ENCODE results near the gene SFT2D1. TPM values are rescaled to one million over a fixed set of nuclear protein-coding genes. Genes with fewer than 3 reads are reported as not detected.

The SFT2D1 gene
- total RNA-seq, 1 donor from 2014 or later: 8.8 TPM

DNA sequence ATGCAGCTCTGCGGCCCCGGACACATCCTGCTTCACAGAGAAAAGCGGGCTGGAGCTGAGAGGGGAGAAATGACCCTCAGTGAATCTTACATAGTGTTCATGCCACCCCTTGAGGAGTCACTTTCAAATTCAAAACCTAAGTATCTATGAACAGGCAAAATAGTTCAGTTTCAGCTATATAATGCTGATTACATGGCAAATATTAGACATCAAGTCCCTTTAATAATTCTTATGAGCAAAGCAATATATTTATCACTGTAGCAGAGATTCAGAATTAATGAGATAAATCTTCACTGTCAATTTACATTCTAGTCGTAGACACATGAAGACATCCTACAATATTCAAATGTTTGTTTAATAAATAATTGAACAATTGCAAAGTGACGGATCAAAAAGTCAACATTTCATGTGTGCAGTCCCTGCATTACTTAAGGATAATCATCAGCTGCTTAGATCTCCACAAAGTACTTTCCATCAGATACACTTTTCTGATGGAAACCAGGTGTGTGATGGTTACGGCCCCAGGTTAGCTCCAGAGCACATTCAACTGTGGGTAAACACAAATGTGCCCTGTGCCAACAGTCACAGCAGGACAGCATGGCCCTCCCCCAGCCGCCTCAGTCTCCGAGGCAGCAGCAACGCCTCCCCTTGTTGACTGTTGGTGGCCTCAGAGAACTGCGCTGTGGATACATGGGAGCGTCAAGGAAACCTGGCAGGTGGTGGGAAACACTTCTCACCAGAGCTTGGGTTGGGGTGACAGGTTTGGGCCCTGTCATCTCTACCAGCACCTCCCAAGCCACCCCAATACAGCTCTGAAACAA, 33.4 kb downstream of the SFT2D1 start:
- peak; percentile 76 for DNase-seq (ENCODE audit: low spot score)
- ATAC-seq: peak; percentile 80

GRCh38 chr6:166308033-166308768, 34.1 kb downstream of the SFT2D1 start, which contains the start of gene PRR18:
PRR18 (minus strand) TSS chr6:166308392; CDS start chr6:166308142, 250 bp downstream.
- ATAC-seq (peak; percentile 88), DNase-seq (ENCODE audit: low spot score) (peak; percentile 73)

DNA sequence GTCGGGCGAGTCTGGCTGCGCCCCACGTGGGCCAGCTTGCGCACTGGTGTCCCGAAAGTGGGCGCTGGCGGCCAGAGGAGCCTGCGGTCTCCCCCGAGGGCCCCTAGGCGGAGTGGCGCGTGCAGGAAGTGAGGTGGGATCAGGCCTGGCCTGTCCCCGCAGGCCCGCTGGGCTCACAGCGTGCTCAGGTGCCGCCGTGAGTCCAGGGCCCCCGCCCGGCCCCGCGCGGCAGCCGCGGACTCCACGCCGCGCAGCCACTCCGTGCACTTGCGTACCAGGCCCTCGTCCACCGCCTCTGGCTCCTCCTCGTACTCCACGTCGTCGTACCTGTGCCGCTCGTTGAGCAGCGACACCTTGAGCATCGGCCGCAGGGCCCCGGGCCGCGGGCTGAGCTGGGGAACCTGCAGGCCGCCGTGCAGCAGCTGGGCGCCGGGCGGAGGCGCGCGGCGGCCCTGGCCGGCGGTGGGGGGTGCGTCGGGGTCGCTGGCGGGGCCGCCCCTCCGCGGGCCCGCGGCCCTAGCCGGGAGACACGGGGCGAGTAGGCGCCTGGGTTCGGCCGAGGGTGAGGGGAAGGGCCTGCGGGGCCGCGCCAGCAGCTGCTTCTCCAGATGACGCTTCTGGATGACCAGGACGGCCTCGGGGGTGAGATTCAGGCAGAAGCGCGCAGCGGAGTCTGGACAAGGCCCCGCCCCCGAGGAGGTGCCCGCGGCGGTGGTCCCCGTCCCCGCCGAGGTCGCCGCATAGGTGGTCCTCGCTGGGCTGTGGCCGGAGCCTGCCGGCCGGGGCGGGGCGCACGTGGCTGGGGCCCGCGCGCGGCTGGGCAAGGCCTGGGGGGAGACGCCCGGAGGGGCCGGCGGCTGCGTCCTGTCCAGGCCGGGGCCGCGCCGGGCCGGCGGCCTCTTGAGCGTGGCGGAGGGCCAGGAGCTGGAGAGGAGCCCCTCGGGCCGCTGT, 35.0 kb downstream of the SFT2D1 start:
- DNase-seq (ENCODE audit: low spot score): no peak
- ATAC-seq: peak; percentile 39

GRCh38 chr6:166306378-166307081, 35.8 kb downstream of the SFT2D1 start:
- ATAC-seq (no peak), DNase-seq (ENCODE audit: low spot score) (no peak)

GRCh38 chr6:166305562-166306117, 36.7 kb downstream of the SFT2D1 start:
- DNase-seq (ENCODE audit: low spot score) (no peak), ATAC-seq (no peak)

GRCh38 chr6:166304106-166304505, 38.2 kb downstream of the SFT2D1 start:
- DNase-seq (ENCODE audit: low spot score) (no peak), ATAC-seq (no peak)

DNA sequence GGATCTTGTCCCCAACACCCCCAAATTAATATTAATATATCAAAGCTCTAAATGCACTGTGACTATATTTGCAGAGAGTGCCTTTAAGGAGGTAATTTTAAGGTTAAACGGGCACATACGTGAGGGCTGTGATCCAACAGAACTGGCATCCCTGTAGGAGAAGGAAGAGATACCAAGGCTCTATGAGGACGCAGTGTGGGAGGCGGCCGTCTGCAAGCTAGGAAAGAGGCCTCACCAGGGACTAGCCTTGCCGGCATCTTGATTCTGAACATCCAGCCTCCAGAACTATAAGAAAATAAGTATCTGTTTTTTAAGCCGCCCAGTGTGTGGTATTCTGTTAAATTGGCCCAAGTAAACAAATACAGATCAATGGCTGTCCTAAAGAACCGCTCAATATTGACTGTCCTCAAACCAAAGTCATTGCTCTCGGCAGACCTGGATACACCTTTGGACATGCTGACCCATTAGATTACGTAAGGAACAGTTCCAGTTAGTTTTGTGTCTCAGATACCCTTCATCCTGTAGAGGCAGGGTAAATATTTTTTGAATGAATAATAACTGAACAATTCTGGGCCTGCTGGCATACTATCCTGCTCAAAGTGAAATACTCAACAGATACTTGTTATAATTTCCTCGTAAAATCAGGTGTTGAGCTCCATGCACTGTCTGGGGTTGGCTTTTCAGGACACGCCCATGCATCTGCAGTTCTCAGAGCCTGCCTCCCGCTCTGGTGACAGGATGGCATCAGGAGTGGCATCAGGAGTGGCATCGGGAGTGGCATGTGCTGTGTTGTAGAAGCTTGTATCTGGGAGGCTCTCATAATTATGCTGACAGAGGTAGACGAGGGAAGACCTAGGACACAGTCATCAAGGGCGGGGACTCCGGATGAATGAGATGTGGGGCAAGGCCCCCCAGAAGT, 40.5 kb downstream of the SFT2D1 start:
- peak; percentile 82 for ATAC-seq
- DNase-seq (ENCODE audit: low spot score): no peak

DNA sequence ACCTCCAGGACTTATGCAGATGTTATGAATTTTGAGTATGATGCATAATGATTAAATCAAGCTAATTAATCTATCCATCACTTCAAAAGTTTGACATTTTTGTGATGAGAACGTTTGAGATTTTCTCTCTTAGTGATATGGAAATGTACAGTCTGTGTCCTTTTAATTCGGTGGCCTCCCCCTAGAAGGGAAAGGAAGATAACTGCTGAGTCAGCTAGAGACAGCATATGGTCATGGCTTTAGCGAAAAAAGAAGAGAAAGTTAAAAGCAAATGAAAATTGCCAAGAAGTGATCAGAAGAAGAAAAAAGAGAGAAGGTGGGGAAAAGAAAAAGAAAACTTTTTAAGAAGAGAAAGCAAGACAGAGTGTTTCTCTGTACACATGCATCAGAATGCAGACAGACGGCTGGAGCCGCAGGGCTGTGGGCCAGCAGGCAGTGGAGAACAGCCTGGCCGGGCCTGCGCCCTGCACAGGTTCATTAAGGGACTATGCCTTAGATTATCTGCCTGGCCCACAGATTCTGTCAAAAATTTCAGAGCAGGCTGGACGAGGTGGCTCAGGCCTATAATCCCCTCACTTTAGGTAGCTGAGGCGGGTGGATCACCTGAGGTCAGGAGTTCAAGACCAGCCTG, 41.9 kb downstream of the SFT2D1 start:
- DNase-seq (ENCODE audit: low spot score) (no peak), ATAC-seq (peak; percentile 72)

GRCh38 chr6:166297606-166298005, 44.7 kb downstream of the SFT2D1 start:
- DNase-seq (ENCODE audit: low spot score) (no peak), ATAC-seq (no peak)

DNA sequence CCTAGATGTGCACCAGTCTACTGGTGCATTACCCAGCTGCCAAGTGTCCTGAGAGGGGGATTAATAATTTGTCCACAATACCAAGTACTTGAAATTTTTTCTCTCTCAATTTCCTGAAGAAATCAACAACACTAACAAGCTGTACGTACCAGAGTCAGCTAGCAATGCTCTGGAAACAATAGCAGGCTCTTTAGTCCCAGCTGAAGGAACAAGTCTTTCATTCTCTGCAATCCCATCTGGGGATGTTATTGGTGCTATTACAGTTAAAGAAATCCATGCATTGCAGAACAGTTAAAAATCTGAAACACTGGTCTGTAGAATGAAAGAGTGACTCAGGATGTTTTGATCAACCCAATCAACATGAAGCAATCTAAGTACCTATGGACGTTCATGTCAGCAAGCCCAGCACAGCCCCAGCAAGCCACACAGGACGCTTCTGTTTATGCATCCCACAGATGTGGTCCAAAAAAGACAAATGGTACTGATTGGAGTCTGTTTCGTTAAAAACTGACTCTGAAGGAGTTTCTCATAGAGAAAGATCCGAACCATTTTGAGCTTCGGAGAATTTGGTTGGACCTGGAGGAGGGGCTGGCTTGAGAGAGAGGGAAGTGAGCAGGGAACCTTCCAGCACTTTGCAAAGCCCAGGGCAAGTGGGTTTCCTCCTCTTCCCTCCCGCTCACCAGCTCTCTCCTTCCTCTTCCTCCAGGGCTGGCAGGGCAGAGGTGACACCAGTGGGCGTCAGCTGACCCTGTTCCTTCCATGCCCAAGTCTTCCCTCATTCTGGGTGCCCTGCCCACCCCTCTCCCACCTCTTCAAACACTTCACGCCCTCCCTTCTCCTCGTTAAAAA, 46.1 kb downstream of the SFT2D1 start:
- no peak for DNase-seq (ENCODE audit: low spot score)
- no peak for ATAC-seq

- DNase-seq (ENCODE audit: low spot score) (no peak), ATAC-seq (no peak)
Observed at GRCh38 chr6:166293731-166294584, 48.4 kb downstream of the SFT2D1 start.

- DNase-seq (ENCODE audit: low spot score) (no peak), ATAC-seq (no peak)
Observed at GRCh38 chr6:166289207-166290060, 52.9 kb downstream of the SFT2D1 start.

- DNase-seq (ENCODE audit: low spot score) (no peak), ATAC-seq (peak; percentile 96)
Observed at GRCh38 chr6:166286839-166287271, 55.5 kb downstream of the SFT2D1 start.

DNA sequence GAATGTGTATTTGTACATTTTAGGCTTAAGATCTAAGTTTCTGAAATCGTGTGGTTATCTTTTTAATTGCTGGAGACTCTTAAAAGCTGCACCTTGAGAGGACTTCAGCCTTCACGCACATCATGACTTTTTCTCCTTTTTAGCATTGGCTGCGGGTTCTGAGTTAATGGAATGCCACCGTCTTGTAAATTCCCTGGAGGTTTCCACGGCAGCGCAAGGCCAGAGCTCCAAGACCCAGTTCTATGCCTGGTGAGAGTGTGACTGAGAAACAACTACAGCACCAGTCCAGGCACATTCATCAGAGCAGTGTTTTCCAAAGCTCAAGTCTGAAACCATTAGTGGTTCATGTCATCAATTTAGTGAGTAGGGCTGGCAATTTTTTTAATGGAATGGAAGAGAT, 57.1 kb downstream of the SFT2D1 start:
- ATAC-seq (no peak), DNase-seq (ENCODE audit: low spot score) (no peak)

DNA sequence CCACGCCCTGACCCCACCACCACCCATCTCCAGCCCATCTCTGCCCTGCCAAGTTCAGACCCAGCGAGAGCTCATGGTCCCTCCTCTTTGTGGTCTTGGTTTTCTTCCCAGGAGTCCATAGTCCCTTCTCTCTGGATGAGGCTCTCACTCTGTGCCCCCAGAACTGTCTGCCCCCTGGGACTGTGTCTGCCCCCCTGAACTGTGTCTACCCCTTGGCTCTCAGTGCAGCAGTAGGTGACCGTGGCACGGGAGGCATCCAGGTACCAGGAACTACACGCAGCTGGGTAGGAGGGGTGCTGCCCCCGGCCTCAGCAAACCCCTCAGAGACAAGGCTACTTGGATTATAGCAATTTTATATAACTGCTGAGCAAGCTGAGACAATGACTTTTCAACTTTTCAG, 57.7 kb downstream of the SFT2D1 start:
- DNase-seq (ENCODE audit: low spot score) (no peak), ATAC-seq (no peak)
